Myocyte (in vitro differentiated cells): ENCODE results near the gene RIT2. TPM values are rescaled to one million over a fixed set of nuclear protein-coding genes. Genes with fewer than 3 reads are reported as not detected.
"Not testable (repeated sequence)": the region's sequence is repeated elsewhere in the genome, so short reads cannot be mapped to it uniquely, and the experiment has no call there.

Experiments
- DNase-seq: peaks from one replicate; pipeline ENCODE4 v3.0.0-alpha.2; 2012; ENCODE audit warnings: low read depth
- total RNA-seq: library from RNA; depleted of rRNA; stranded (reverse); fragments of >200 nt; gene quantifications from 2 replicates; pipeline ENCODE4 v1.2.3, GENCODE V29; 2014

The RIT2 gene
- total RNA-seq, 1 donor from 2014 or later = not detected

DNA sequence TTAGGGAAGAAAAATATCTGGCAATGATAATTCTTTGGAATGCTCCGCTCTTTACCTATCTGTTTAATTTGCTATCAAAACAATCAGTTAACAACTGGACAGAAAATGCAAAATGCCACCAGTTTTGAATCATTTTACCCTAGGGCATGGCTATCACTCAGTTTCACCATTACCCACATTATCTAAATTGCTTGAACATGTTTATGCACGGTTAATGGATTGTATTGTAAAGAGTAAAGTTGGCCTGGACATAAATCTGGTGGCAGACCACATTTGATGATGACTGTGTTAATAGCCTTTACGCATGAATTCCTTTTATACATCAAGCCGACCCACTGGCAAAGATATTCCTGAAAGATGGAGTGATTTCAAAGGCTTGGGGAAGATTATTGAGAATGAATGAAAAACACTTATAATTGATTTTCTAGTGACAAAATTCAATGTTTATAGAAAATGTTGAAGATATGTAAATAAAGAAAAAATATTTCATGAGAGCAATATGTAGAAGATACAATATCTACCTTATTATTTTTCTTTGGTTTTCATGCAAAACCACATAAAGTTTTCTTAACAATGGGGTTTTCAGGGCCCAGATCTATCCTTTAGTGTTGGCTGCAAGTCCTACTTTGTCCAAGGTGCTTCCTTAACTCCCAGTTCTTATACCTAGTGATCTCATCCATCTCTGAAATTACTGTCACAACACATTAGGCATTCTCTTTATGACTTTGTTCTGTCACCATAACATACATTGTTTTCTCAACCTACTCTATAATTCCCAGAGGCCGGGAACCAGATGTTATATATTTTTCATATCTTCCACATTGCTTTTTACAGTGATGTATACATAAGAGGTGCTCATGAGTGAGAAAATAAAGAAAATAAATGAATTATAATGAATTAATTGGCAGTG is 265.1 kb downstream of the RIT2 start:
- no peak for DNase-seq

GRCh38 chr18:42839408-42839807 is 276.1 kb downstream of the RIT2 start:
- DNase-seq = no peak

GRCh38 chr18:42838546-42839145 is 276.8 kb downstream of the RIT2 start:
- no peak for DNase-seq

GRCh38 chr18:42830936-42831335 is 284.5 kb downstream of the RIT2 start:
- no peak for DNase-seq

DNA sequence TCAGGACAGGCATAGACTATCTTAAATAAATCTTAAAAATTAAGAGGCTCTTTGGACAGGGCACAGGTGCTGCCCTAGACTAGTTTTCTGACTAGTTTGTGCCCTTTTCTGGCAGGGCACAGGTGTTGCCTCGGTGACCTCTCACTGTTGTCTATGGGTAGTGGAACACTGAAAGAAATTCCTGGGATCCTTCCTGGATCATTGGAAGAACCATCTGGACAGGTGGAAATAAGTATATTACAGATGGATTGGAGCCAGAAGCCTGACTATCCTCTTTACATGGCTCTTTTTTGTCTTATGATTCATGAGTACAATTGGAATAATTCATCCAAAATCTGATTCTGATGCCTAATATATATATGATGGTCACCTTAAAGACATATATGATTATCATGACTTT is 286.6 kb downstream of the RIT2 start:
- DNase-seq = no peak

- DNase-seq = no peak
Observed at GRCh38 chr18:42824178-42824577, 291.3 kb downstream of the RIT2 start.

DNA sequence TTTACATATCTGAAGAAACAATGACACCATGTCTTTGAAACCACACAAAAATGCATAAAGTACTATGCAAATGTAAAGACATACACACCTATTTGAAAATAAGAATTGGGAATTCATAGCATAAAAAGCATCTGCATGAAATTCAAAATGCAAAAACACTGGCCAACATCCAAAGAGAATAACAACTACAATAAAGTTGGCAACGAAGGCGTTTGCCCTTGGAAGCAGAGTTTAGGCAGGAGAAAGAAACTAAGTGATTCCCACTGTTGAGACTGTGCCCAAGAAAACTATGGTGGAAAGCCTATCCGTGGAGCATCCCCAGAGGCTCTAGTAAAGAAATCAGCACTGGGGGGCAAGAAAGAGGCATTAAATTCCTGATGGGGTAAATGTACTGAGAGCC is 292.8 kb downstream of the RIT2 start:
- no peak for DNase-seq

DNA sequence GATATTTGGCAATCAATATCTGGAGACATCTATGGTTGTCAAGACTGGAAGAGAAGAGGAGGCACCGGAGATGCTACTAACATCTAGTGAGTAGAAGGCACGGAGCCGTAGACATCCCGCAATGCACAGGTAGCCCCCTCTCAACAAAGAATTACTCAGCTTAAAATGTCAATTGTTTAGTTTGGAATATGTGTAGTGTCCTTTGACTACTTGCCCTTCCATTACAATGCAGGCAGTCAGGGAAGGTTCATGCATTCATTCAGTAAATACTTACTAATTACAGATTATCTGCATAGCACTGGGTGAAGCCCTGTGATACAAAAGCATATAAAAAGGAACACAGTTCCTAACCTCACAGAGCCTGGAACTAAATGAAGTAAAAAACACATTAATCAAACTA is 294.0 kb downstream of the RIT2 start:
- DNase-seq = no peak

DNA sequence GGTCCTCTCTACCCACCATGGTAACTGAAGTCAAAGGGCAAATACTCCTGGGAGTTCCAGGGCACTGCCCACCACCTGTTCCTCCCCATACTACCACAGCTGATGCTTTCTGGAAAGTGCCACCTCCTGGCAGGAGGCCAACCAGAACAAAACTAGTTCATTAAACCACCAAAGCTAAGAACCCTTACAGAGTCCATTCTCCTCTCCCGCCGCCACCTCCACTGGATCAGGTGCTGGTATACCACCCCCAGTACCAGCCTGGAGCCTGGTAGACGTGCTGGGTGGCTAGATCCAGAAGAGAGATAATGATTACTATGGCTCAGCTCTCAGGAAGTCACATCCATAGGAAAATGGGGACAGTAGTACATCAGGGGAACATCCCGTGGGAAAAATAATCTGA is 300.9 kb downstream of the RIT2 start:
- DNase-seq = no peak

GRCh38 chr18:42814184-42814583 is 301.3 kb downstream of the RIT2 start:
- DNase-seq = no peak

DNA sequence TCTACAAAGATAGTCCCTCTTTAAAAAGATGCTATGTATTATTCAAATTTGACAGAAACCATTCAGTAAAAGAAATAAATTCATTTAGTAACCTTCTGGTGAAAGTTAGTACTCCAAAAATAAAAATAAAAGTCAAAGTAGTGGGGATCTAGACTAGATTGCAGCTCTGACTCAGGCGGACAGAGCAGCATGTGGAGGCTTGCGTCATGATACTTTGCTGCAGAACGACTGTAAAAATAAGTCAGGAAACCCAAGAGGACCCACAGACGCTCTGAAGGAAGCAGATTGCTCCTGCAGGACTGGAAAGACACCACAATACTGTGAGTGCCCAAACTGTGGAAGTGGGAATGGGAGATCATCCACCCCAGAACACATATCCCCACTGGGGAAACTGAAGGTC is 301.9 kb downstream of the RIT2 start:
- DNase-seq = no peak

DNA sequence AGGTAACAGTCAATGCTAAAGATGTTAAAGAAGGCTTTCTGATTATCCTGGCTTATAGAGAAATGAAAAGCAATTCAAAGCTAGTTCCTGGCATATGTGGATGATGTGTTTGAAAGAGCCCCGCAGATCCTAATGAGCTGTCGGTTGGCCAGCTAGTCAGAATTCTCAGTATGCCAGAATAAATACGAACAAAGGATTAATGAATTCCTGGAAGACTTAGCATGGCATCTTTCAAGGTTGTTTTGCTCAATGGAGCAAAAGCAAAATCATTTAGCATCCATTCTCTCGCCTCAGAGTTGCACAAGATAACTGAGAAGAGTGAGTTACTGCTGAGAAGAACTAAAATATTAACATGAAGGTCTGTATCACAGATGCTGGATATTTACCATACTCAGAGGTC is 307.6 kb downstream of the RIT2 start:
- DNase-seq = no peak

GRCh38 chr18:42801706-42802105 is 313.8 kb downstream of the RIT2 start:
- no peak for DNase-seq

GRCh38 chr18:42798606-42799170 is 316.8 kb downstream of the RIT2 start:
- DNase-seq = no peak

DNA sequence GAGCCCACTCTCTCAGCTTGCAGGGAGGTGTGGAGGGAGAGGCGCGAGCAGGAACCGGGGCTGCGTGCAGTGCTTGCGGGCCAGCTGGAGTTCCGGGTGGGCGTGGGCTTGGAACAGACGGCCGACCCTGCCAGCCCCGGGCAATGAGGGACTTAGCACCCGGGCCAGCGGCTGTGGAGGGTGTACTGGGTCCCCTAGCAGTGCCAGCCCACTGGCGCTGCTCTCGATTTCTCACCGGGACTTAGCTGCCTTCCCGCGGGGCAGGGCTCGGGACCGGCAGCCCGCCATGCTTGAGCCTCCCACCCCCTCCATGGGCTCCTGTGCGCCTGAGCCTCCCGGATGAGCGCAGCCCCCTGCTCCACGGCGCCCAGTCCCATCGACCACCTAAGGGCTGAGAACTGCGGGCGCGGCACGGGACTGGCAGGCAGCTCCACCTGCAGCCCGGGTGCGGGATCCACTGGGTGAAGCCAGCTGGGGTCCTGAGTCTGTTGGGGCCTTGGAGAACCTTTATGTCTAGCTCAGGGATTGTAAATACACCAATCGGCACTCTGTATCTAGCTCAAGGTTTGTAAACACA is 320.2 kb downstream of the RIT2 start:
- DNase-seq = not testable (repeated sequence)

- no peak for DNase-seq
Observed at GRCh38 chr18:42792731-42793130, 322.8 kb downstream of the RIT2 start.

GRCh38 chr18:42784632-42785031 is 330.9 kb downstream of the RIT2 start:
- DNase-seq = no peak

DNA sequence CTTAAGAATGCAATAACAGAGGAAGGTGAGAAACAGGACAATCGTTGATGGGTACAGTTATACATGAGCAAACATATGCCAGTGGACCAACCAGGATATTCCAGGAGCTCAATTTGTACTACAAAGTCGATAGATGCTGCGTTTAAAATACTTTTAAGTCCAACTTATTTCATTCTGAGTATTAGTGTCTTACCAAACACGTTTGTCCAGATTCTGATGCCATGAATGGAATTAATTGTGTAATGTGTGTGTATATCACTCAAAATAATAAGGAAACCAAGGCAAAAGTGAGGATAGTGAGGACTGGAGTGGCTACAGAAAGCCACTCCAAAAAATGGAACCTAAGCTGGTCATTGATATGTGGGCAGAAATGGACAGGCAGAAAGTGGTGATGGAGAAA is 332.6 kb downstream of the RIT2 start:
- DNase-seq = no peak

- DNase-seq = no peak
Observed at GRCh38 chr18:42781298-42781815, 334.1 kb downstream of the RIT2 start.

DNA sequence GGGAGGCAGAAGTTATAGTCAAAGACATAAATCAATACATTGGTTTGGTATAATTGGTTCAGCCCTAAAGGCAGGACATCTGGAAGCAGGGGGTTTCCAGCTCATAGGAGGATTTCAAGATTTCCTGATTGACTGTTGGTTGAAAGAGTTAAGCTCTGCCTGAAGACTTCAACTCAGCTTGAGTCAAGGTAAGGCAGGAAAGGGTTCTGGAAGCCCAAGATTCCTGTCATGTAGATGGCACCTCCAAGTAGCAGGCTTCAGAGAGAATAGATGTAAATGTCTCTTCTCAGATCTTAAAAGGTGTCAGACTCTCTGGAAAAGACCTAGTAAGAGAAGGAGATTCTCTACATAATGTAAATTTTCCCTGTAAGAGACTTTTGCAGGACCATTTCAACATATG is 335.3 kb downstream of the RIT2 start:
- no peak for DNase-seq

DNA sequence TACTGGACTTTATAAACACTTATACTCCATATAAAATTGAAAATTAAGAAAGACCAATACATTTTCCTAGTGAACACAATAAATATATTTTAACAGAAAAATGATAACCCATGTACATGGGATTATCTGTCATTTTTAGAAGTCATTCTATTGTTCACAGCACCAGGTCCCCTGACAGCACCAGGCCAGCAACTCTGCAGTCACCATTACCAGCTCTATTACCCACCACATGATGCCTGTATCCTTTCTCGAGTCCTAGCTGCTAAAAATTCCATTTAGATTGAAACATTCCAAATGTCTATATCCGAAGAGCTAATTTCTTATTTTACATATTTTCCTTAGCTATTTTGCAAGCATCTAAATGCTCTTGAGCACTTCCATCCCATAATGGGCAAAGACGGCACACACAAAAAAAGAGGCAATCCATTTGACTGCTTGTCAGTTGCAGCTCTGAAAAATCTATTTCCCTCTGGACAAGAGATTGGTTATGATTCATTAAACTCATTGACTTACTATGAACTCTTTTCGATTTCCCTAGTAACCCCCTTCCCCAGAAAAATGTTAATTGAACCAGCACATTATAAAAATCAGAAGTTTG is 336.9 kb downstream of the RIT2 start:
- DNase-seq = no peak

- no peak for DNase-seq
Observed at GRCh38 chr18:42778024-42778423, 337.5 kb downstream of the RIT2 start.
